ENCODE results near the gene TCF12.

TCF12 gene

DNA sequence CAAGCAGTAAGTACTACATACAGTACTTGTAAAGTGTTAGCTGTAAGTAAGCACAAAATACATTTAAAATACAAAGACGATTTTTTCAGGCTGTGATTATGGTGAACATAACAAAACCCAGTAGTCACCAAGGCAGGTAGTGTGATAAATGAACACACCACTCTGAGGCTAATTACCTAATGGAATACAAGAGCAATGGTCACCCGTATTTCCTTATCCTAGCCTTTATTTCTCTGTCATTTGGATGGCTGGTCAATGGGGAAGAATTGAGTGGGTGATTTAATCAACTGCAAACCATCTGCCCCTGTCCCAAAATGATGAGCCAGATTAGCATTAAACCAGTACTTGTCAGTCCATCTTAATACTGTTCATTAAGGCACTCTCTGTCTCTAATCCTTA is 368.7 kb downstream of the TCF12 start:
- DNase-seq (ENCODE audit: low read depth): no peak
- TF ChIP-seq CTCF (conservative IDR thresholded peaks at IDR 0.05; ENCODE audit: control insufficient read depth, insufficient read depth, low read depth, low read length): no peak
- no peak overlapping the region for H3K4me3 ChIP-seq (ENCODE audit: control insufficient read depth, low read depth, low read length)

DNA sequence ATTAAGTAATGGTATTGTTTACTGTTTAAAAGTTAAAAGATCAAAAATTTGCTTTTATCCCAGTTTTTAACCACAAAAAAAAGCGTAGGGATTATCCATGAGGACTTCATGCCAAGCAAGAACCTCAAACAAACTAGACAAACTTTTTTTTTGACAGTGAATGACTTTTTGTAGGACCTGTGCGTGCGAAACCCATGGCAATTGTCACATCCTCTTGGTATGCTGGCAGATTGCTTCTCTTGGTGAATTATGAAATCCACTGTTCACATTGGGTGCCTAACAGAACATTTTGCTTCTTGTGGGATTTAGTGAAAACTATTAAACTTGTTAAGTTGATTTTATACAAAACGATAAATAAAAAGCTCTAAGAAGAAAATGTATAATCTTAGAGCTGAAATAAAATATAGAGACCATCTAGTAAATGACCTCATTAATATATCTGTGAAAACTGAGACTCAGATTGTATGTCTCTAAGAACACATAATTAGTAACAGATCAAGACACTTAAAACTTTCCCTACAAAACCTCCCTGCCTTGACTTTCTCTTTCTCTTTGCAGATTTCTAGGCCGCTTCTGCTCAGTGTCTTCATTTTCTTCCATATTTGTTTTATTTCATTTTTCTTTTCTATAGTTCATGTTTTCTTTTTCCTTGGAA is 370.6 kb downstream of the TCF12 start:
- peak; percentile 29 for DNase-seq (ENCODE audit: low read depth)
- TF ChIP-seq CTCF (conservative IDR thresholded peaks at IDR 0.05; ENCODE audit: control insufficient read depth, insufficient read depth, low read depth, low read length): no peak
- H3K4me3 ChIP-seq (ENCODE audit: control insufficient read depth, low read depth, low read length): no peak overlapping the region

GRCh38 chr15:57290187-57290586 is 371.7 kb downstream of the TCF12 start:
- DNase-seq (ENCODE audit: low read depth): no peak
- TF ChIP-seq CTCF (conservative IDR thresholded peaks at IDR 0.05; ENCODE audit: control insufficient read depth, insufficient read depth, low read depth, low read length): no peak
- no peak overlapping the region for H3K4me3 ChIP-seq (ENCODE audit: control insufficient read depth, low read depth, low read length)

DNA sequence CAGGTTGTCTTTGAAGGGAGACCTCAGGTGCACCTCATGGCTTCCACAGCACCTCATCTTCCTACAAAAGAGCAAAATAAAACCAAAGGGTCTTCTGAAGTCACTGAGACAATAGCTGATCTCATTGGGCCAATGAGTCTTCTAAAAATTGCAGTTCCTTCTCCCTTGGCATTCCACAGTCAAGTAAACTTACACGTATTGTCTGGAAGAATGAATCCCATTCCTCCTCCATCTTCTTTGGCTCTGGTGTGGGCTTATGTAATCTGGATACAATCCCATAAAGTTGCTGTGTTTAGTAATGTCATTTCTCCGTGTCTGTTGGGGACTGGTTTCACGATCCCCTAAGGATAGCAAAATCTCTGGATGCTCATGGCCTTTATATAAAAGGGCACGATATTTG is 372.4 kb downstream of the TCF12 start:
- no peak overlapping the region for H3K4me3 ChIP-seq (ENCODE audit: control insufficient read depth, low read depth, low read length)
- TF ChIP-seq CTCF (conservative IDR thresholded peaks at IDR 0.05; ENCODE audit: control insufficient read depth, insufficient read depth, low read depth, low read length): no peak
- DNase-seq (ENCODE audit: low read depth): no peak

DNA sequence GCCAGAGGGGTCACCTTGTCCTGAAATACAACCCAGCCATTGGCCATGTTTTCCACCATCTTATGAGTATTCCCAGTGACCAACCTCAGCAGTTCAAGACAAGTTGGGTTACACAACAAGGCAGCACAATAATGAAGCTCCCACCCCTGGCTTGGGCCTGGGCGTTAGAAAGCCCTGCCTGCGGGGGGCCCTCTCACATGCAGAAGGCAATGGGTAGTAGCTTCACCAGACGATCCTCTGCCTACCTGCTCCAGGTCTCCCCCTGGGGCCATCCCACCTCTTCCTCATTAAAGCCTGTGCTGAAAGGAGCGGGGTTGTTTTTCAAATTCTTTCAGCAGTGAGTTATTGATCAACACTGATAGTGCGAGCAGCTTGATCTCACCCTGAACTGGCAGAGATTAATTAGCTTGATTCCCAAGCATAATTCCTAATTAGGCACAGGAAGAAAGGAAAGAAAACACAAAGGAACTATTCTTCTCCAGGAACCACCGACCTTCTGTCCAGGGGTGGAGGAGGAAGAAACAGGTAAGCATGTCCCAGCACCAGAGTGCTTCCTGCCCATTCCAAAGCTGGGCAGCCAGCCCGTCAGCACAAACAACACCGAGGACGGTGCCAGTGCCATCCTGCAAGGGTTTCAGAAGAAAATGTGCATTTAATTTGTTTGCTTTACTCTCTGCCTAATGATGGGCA is 378.2 kb downstream of the TCF12 start:
- TF ChIP-seq CTCF (conservative IDR thresholded peaks at IDR 0.05; ENCODE audit: control insufficient read depth, insufficient read depth, low read depth, low read length): no peak
- DNase-seq (ENCODE audit: low read depth): no peak
- no peak overlapping the region for H3K4me3 ChIP-seq (ENCODE audit: control insufficient read depth, low read depth, low read length)

- no peak overlapping the region for H3K4me3 ChIP-seq (ENCODE audit: control insufficient read depth, low read depth, low read length)
- no peak for DNase-seq (ENCODE audit: low read depth)
- TF ChIP-seq CTCF (conservative IDR thresholded peaks at IDR 0.05; ENCODE audit: control insufficient read depth, insufficient read depth, low read depth, low read length): no peak
These were observed 378.7 kb downstream of the TCF12 start for GRCh38 chr15:57297163-57297593.

Data from fibroblast of mammary gland (primary cell).